CD4-positive, alpha-beta T cell treated with Interleukin-15 for 4 hours (primary cell): ENCODE data around the gene CHRNE.
"Not testable (repeated sequence)": the region's sequence is repeated elsewhere in the genome, so short reads cannot be mapped to it uniquely, and the experiment has no call there.

Source experiments
- DNase-seq: peaks from one replicate; pipeline ENCODE4 v3.0.0-alpha.2; 2020; ENCODE audit warnings: low spot score

Gene CHRNE

DNA sequence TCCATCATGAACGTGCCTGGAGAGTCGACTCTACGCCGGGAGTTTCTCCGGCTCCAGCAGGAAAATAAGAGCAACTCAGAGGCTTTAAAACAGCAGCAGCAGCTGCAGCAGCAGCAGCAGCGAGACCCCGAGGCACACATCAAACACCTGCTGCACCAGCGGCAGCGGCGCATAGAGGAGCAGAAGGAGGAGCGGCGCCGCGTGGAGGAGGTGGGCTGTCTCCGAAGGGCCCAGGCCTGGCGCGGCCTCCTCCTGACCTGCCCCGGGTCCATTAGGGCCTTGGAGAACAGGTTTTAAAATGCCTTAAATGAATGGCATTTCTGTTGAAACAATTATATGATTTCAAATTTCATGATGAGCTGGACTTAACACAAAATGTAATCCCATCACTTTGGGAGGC is 15.3 kb downstream of the CHRNE start:
- no peak for DNase-seq

DNA sequence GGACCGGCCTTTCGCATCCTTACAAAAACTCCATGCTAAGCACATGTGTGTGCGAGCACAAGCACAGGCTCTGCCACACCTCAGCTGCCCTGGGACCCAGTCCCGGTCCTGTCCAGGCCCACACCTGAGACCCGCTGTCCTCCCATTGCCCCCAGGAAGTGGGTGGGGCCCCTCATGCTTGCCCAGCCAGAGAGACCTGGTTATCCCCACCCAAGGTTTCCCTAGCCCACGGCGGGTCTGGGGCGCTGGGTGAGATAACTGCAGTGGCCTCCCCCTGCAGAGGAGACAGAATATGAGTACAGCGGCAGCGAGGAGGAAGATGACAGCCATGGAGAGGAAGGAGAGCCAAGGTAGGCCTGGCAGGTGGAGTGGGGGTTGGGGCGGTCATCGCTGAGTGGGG is 16.1 kb downstream of the CHRNE start:
- DNase-seq = no peak

- DNase-seq = no peak
These were observed 18.4 kb downstream of the CHRNE start for GRCh38 chr17:4884489-4884888.

- peak; percentile 62 for DNase-seq
These were observed 20.9 kb downstream of the CHRNE start for GRCh38 chr17:4881761-4882555.

GRCh38 chr17:4880857-4881256 is 22.0 kb downstream of the CHRNE start:
- DNase-seq = no peak

GRCh38 chr17:4879601-4880000 is 23.3 kb downstream of the CHRNE start:
- no peak for DNase-seq

GRCh38 chr17:4877089-4877488 is 25.8 kb downstream of the CHRNE start:
- DNase-seq = no peak

- DNase-seq = no peak
These were observed 30.1 kb downstream of the CHRNE start for GRCh38 chr17:4872786-4873185.

DNA sequence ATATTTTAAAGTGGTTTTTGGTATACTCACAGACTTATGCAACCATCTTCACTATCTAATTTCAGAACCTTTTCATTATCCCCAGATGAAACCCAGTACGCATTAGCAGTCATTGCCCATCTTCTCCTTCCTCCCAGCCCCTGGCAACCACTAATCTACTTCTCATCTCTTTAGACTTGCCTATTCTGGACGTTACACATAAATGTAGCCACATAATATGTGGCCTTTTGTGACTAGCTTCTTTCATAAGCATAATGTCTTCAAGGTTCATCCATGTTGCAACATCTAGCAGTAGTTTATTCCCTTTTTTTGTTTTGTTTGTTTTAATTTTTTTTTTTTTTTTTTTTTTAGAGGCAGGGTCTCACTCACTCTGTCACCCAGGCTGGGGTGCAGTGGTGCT is 32.0 kb downstream of the CHRNE start:
- DNase-seq = no peak

DNA sequence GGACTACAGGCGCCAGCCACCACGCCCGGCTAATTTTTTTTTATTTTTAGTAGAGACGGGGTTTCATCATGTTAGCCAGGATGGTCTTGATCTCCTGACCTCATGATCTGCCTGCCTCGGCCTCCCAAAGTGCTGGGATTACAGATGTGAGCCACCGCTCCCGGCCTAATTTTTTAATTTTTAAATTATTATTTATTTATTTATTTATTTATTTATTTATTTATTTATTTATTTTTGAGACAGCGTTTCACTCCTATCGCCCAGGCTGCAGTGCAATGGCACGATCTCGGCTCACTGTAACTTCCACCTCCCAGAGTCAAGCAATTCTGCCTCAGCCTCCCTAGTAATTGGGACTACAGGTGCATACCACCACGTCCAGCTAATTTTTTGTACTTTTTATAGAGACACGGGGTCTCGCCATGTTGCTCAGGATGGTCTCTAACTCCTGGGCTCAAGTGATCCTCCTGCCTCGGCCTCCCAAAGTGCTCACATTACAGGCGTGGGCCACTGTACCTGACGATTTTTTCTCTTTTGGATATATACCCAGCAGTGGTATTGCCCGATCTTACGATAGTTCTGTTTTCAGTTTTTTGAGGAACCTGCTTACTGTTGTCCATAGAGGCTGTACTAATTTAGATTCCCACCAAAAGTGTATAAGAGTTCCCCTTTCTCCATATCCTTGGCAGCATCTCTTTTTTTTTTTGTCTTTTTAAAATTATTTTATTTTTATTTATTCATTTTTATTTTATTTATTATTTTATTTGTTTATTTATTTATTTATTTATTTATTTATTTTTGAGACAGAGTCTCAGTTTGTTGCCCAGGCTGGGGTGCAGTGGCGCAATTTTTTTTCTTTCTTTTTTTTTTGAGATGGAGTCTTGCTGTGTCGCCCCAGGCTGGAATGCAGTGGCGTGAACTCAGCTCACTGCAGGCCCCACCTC is 33.6 kb downstream of the CHRNE start:
- not testable (repeated sequence) for DNase-seq

DNA sequence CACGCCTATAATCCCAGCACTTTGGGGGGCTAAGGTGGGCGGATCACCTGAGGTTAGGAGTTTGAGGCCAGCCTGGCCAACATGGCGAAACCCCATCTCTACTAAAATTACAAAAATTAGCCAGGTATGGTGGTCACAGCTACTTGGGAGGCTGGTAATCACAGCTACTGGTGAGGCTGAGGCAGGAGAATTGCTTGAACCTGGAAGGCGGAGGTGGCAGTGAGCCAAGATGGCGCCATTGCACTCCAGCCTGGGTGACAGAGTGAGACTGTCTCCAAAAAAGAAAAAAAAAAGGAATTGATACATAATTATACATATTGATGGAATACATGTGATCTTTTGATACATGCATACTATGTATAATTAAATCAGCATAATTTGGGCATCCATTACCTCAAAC is 35.4 kb downstream of the CHRNE start:
- DNase-seq = not testable (repeated sequence)

DNA sequence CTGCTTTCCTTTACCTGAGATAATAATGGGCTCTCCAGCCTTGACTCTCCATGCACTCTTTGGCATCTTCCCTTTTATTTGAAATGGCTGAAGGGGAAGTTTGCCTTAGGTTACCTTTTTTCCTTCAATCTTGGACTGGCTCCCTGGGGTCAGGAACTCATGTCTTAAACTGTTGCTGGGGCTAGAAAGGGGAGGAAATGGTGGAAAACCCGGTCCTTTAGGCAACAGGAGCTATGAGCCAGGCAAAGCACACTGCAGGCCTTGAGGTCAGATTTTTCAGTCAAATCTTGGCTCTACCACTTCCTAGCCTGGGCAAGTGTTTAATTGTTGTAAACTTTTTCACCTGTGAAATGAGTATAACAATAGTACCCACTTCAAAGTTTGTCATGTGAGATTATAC is 39.6 kb downstream of the CHRNE start:
- DNase-seq = no peak

GRCh38 chr17:4862720-4863119 is 40.2 kb downstream of the CHRNE start:
- no peak for DNase-seq

DNA sequence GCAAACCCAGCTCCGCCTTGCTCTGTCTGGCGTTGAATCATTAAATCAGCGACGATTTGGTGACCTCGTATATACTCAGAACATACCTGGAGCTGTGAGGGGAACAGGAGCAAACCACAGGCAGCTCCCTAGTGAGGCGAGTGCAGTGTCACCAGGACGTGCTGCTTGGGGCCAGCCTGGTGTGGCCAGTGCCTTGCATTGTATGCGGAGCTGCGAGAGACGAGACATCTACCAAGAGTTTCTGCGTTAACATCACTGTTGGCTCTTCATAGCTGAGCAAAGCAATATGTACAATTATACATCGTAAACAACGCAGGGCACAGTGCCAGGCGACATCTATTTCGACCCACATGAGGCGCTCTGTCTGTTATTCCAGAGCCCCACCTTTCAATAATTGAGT is 41.8 kb downstream of the CHRNE start:
- no peak for DNase-seq

- DNase-seq = no peak
These were observed 42.2 kb downstream of the CHRNE start for GRCh38 chr17:4860651-4861050.

DNA sequence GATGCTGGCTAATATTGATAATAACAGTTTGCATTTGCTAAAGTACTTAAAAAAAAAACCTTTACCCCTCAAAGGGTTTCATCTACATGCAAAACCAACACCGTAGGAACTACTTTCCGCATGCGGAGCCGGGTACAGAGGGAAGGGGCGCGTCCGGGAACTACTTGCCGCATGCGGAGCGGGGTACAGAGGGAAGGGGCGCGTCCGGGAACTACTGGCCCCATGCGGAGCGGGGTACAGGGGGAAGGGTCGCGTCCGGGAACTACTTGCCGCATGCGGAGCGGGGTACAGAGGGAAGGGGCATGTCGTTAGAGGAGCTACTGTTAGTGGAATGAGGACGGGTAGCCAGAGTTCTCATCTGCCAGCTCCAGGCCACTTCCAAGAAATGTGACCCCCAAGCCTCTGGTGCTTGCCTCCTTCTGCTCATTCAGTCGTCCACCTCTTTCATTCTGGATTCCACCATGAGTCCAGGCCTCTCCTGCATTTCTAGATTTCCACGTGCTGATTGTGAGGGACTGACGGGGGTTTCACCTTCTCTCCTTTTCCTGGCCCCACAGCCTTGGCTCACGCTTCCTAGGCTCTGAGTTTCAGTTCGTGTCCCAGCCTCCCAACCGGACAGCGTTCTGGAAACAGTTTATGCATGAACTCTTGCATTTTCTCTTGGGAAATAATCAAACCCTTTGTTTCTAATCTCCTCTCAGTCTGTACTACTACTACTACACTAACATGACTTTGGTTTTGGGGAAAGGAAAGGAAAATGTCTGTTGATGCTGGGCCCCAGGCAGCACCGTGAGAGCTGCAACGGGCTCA is 42.9 kb downstream of the CHRNE start:
- no peak for DNase-seq

GRCh38 chr17:4858882-4859260 is 44.0 kb downstream of the CHRNE start:
- no peak for DNase-seq

GRCh38 chr17:4858068-4858881 is 44.6 kb downstream of the CHRNE start:
- no peak for DNase-seq

DNA sequence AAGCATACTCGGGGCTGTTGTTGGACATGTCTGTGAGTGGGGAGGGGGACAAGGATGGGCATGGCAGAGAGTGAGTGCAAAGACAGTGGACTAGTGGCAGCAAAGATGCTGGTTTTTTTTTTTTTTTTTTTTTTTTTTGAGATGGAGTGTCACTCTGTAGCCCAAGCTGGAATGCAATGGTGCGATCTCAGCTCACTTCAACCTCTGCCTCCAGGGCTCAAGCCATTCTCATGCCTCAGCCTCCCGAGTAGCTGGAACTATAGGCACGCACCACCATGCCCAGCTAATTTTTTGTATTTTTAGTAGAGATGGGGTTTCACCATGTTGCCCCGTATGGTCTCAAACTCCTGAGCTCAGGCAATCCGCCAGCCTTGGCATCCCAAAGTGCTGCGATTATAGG is 45.6 kb downstream of the CHRNE start:
- not testable (repeated sequence) for DNase-seq

DNA sequence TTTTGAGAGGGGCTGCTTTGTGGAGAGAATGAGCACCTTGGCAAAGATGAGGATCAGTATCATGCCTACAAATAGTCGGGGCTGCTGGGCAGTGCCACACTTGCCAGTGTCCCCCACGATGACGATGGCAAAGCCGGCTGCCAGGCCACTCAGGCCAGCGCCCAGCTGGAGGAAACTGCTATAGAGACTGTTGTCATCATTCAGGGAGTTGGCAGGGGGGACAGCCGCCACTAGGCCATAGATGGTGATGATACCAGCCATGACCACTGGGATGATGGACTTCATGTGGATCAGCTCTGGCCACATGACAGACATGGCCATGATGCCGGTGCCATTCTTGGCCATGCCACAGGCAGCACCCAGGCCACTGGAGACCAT is 46.0 kb downstream of the CHRNE start:
- DNase-seq = no peak

- no peak for DNase-seq
These were observed 46.5 kb downstream of the CHRNE start for GRCh38 chr17:4856271-4856936.
